Ishikawa (cell line): ENCODE measurements around the gene ECT2L.

Experiments used
- CEBPB ChIP-seq: IDR thresholded peaks from 2 replicates; pipeline ENCODE4 v1.6.1; 2012
- CREB1 ChIP-seq: IDR thresholded peaks from 2 replicates; pipeline ENCODE4 v1.6.1; 2012; ENCODE audit warnings: low read depth
- EGR1 ChIP-seq: IDR thresholded peaks from 2 replicates; pipeline ENCODE4 v1.6.1; 2012
- EP300 ChIP-seq: IDR thresholded peaks from 2 replicates; pipeline ENCODE4 v1.6.1; 2012; ENCODE audit warnings: borderline replicate concordance
- FOXM1 ChIP-seq: IDR thresholded peaks from 2 replicates; pipeline ENCODE4 v1.6.1; 2012; ENCODE audit warnings: low read depth, borderline replicate concordance
- MAX ChIP-seq: IDR thresholded peaks from 2 replicates; pipeline ENCODE4 v1.6.1; 2012
- NFIC ChIP-seq: IDR thresholded peaks from 2 replicates; pipeline ENCODE4 v1.6.1; 2012
- RAD21 ChIP-seq: IDR thresholded peaks from 2 replicates; pipeline ENCODE4 v1.6.1; 2012; ENCODE audit warnings: low read depth
- REST ChIP-seq: IDR thresholded peaks from 2 replicates; pipeline ENCODE4 v1.6.1; 2012; ENCODE audit warnings: low read depth, mild to moderate bottlenecking
- TAF1 ChIP-seq: IDR thresholded peaks from 2 replicates; pipeline ENCODE4 v1.6.1; 2012; ENCODE audit warnings: low read depth, mild to moderate bottlenecking
- TCF12 ChIP-seq: IDR thresholded peaks from 2 replicates; pipeline ENCODE4 v1.6.1; 2012; ENCODE audit warnings: low read depth
- TEAD4 ChIP-seq: IDR thresholded peaks from 2 replicates; pipeline ENCODE4 v1.6.1; 2012
- USF1 ChIP-seq: IDR thresholded peaks from 2 replicates; pipeline ENCODE4 v1.6.1; 2012
- YY1 ChIP-seq: IDR thresholded peaks from 2 replicates; pipeline ENCODE4 v1.6.1; 2012; ENCODE audit warnings: low read depth
- ZBTB7A ChIP-seq: IDR thresholded peaks from 2 replicates; pipeline ENCODE4 v1.6.1; 2012; ENCODE audit warnings: low read depth

Gene ECT2L

GRCh38 chr6:138863321-138863720, 67.4 kb downstream of the ECT2L start:
- TF ChIP-seq YY1 (no peak), USF1 (no peak), MAX (no peak), RAD21 (no peak), NFIC (no peak), EP300 (no peak), TEAD4 (no peak), CEBPB (no peak), TAF1 (no peak), REST (no peak), CREB1 (no peak), EGR1 (no peak), ZBTB7A (no peak), TCF12 (no peak), FOXM1 (no peak)

GRCh38 chr6:138864343-138864890, 68.5 kb downstream of the ECT2L start:
- no peak for TF ChIP-seq EP300
- TF ChIP-seq USF1: no peak
- no peak for TF ChIP-seq RAD21
- no peak for TF ChIP-seq YY1
- no peak for TF ChIP-seq NFIC
- no peak for TF ChIP-seq EGR1
- TF ChIP-seq CEBPB: no peak
- no peak for TF ChIP-seq TEAD4
- no peak for TF ChIP-seq TAF1
- TF ChIP-seq REST: no peak
- TF ChIP-seq CREB1: no peak
- TF ChIP-seq ZBTB7A: no peak
- no peak for TF ChIP-seq MAX

GRCh38 chr6:138865480-138866109, 69.7 kb downstream of the ECT2L start:
- TF ChIP-seq TCF12 (no peak), NFIC (no peak)

GRCh38 chr6:138868181-138868580, 72.3 kb downstream of the ECT2L start:
- TF ChIP-seq CREB1 (no peak), CEBPB (no peak), MAX (no peak), ZBTB7A (no peak), USF1 (no peak), FOXM1 (no peak), YY1 (no peak), TEAD4 (no peak), REST (no peak), EP300 (no peak), TAF1 (no peak), NFIC (no peak), RAD21 (no peak), TCF12 (no peak), EGR1 (no peak)
